NB4 (cell line): Measurements from ENCODE around the gene KDM6A.

ENCODE experiments used
- CTCF ChIP-seq: IDR thresholded peaks from one replicate; pipeline ENCODE4 v1.5.1; 2012; ENCODE audit warnings: low read depth, low read length
- POLR2A ChIP-seq: IDR thresholded peaks from 2 replicates; pipeline ENCODE4 v1.6.1; 2011; ENCODE audit warnings: mild to moderate bottlenecking; ENCODE audit not compliant: insufficient read length; ENCODE audit errors: extremely low read depth

GRCh38 chrX:45011597-45011996 lies 138.6 kb downstream of the KDM6A start:
- no peak for TF ChIP-seq CTCF
- TF ChIP-seq POLR2A = no peak
